NOMO-1 treated with DMSO at 0.1 percent for 48 hours (cell line): ENCODE results near the gene ATP12A.
A peak's percentile ranks its signal among the peaks of the same experiment; 100 is the strongest.

Experiments
- DNase-seq: peaks from one replicate; lab custom pipeline; 2025; ENCODE audit not compliant: unreplicated experiment; lab: John Stamatoyannopoulos, UW

The ATP12A gene

DNA sequence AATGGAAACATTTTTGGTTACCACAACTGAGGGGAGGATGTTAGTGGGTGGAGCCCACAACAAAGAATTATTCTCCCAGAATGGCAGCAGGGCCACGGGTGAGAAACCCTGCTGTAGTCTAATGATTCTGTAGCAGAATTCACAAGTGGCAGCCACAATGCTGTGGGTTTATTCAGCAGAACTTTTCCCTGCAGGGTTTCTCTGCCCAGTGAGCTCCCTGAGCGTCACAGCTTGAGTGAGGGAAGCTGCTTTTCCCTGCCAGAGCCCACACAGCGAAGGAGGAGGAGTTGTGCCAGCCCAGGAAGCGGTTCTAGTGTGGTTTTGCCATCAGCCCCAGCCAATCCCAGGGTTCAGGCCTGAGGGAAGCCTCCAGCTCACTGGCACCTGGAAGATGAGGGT lies 4.4 kb downstream of the ATP12A start:
- DNase-seq: no peak

DNA sequence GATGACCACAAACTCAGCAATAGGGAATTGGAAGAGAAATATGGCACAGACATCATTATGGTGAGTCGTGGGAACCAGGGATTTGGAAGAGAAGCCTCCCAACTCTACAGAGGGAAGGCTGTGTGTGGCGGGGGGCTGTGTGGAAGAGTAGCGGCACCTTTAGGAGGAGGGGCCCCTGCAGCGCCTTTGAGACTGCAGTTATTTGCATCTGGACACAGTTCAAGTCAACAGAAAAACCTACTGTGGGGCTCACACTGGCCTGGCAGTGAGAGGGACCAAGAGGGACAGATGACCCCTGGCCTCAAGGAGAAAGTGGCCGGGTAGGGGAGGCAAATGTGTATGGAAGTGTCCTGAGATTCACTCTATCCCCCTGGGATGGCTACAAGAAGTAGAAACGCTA lies 5.1 kb downstream of the ATP12A start:
- DNase-seq: no peak

DNA sequence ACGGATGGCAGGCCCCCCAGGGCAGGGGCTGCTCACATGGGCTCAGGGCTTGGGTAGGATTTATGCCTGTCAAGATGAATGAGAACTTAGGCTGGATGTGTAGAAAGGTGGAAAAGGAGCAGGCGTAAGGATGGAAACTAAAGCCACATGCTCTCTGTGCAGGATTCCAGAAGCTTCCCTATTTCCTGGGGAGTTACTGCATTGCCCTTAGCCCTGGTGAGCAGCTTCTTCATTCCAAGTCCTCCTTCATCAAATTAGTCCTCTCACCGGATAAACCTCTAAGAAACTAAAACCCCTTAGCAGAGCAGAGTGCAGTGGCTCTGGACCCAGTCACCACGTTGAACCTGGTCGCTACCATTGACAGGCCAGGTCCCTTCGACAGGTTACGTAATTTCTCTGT lies 7.4 kb downstream of the ATP12A start:
- no peak for DNase-seq

DNA sequence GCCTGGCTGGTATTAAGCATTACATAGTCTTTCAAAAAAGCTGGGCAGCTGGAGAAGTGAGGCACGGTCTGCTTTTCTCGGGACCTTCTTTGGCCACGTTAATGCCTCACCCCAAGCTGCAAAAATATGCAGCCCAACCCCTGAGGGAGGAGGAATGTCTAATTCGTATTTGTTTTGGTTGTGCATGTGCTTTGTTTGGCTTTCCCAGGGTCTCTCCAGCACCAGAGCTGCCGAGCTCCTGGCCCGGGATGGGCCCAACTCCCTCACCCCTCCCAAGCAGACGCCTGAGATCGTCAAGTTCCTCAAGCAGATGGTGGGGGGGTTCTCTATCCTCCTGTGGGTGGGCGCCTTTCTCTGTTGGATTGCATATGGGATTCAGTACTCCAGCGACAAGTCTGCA lies 7.9 kb downstream of the ATP12A start:
- no peak for DNase-seq

DNA sequence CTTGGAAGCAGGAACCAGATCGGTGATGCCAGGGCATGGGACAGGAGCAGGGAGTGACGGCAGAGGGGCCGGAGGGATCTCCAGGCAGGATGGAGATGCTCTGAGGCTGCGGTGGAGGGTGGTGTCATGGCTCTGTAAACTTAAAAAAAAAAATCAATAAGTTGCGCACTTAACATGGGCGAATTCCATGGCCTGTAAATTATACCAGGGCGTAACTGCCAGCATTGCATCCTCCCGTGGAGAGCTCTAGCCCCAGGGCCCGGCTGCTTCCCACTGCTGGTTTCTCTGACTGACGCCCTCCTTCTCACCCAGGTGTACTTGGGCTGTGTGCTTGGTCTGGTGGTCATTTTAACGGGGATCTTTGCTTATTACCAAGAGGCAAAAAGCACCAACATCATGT lies 8.7 kb downstream of the ATP12A start:
- DNase-seq: no peak

DNA sequence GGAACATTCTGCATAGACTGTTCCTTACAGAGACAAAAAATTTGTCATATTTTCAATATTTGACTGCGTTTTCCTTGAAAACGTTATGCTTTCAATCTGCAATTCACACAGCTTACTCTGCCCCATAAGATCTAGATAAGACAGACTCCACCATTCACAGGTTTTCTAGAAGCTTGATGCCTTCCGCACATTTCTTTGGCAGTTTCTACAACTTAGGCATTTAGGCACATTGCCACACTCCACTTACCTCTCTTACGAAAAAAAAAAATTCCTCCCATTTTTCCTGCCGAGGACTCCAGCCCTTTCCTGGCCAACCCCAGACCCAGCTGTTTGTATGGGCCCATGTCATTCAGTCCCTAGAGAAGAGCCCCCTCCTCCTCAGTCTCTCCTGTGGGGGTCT lies 11.2 kb downstream of the ATP12A start:
- no peak for DNase-seq

DNA sequence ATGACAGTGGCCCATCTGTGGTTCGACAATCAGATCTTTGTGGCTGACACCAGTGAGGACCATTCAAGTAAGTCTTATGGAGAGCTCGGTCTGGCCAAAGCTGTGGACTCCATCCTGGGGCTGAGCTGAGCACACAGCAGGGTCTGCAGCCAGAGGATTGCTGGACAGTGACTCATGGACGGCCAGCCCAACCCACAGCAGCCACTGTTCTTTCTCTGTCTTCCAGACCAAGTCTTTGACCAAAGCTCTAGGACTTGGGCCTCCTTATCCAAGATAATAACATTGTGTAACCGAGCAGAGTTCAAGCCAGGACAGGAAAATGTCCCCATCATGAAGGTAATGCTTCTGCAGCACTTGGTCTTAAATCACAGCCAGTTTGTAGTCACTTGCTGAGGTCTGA lies 12.4 kb downstream of the ATP12A start:
- DNase-seq: no peak

DNA sequence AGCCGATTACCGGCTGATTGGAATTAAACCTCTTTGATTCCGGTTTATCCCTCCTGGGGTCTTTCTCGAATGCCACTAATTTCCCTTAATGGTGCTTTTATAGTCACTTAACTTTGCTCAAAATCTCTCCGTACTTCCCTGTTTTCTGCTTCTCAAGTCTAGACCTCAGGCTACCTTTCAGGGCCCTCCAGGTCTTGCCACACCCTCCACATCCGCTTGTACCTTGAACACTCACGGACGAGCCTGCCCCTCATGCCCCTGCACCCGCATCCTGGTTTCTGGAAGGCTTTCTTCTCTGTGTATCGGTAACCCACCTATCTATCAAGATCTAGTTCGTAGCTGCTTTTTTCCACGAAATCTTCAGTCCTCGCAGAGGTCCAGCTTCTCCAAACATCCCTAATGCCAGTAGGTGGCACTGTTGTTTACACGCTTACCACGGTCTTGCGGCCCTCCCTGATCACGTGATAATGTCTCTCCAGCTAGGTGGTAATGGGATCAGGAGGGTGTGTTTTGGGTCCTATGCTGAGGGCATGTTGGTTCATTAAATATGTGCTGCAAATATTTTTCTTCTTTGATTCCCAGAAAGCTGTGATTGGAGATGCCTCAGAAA lies 13.8 kb downstream of the ATP12A start:
- DNase-seq: peak; percentile 59

DNA sequence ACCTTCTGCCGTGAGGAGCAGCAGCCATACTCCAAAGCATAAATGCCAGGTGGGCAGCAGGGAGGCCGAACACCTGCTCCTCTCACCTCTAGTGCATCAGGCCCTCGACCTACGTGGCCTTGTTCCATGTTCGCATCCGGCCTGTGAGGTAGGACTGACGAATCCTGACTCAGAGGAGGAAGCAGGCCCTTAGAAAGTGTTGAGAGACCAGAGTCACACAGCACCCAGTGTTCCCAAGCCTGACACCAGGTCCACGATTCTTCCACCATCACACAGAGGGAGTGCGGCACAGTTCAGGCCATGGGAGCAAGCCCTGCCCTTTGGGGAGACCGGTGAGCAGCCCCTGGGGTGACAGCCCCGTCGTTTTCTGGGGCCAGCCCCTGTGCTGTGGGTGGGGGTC lies 14.7 kb downstream of the ATP12A start:
- no peak for DNase-seq

DNA sequence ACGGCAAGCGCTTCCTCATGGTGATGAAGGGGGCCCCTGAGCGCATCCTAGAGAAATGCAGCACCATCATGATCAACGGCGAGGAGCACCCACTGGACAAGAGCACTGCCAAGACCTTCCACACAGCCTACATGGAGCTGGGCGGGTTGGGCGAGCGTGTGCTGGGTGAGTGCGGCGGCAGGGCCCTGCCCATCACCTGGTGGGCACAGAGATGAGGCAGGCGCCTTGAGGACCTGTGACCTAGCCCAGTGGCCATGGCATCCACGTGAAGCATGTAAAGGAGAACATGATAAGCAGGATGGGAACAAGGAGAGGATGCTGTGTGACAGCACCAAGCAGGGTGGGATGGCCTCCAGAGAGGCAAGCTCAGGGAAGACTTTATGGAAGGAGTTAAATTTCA lies 18.5 kb downstream of the ATP12A start:
- DNase-seq: no peak

DNA sequence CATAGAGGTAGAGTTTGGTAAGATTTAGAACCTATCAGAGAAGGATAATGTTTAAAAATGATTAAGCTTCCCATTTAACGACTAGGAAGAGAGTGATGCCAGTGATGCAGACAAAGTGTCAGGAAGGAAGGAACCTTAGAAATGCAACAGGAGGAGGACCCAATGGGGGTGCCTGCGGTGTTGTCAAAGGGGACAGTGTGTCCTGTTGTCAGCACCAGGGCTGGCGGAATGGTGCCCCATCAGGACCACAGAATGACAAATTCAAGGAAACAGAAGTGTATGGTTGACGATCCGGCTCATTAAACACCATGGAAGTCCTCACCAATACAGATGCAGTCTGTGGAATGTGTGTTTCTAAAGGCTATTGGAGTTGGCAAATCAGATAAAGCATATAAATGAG lies 19.3 kb downstream of the ATP12A start:
- no peak for DNase-seq

DNA sequence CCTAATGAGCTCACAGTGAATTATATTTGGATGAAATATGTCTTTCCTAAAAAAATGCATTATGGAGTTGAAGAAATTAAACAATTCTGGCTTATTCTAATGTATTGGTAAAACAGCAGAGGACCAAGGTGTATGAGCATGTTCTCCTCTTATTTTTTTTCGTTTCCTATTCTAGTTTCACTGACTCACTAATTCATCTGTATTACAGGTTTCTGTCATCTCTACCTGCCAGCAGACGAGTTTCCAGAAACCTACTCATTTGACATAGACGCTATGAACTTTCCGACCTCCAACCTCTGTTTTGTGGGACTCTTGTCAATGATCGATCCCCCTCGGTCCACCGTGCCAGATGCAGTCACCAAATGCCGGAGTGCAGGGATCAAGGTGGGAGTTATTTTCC lies 20.3 kb downstream of the ATP12A start:
- no peak for DNase-seq

DNA sequence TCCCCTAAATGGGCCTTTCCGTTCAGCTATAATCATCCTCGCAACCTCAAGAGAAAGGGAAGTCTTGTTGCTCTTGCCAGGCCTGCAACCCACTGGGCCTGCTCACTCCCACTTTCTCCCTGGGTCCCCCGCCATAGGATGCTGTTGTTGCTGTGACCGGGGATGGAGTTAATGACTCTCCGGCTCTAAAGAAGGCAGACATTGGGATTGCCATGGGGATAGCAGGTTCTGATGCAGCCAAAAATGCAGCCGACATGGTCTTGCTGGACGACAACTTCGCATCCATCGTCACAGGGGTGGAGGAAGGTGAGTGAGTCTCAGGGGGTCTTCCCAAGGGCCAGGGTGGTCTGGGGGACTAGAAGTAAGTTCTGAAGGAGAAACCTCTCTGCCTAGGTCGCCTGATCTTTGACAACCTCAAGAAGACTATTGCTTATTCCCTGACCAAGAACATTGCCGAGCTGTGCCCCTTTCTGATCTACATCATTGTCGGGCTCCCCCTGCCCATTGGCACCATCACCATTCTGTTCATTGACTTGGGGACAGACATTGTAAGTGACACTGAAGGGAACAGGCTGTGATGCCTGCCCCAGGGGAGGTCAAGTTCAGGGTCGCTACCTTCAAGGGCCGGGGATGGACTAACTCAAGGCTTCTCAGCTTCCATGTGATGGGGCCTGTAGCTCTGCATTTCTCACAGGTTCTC lies 26.8 kb downstream of the ATP12A start:
- DNase-seq: no peak

DNA sequence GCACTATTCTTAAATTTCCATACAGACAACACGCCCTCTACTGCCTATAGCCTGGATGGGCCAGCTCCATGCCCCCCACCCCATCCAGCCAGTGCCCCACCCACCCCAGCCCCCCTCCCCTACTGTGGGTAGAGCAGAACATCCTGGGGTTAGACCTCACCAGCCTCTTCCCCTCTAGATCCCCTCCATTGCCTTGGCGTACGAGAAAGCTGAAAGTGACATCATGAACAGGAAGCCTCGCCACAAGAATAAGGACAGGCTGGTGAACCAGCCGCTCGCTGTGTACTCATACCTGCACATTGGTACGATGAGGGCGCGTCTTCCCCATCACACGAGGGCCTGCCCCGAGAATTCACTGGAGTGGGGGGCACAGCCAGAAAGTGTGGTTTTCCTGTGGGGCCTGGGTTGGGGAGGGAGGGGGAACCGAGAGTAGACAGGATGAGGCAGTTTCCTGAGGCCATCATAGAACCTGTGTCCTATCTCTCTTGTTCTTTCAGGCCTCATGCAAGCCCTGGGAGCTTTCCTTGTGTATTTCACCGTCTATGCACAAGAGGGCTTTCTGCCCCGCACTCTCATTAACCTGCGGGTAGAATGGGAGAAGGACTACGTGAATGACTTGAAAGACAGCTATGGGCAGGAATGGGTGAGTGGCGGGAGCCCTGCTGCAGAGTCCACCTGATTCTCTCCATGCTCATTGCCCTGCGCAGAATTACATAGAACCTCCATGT lies 29.1 kb downstream of the ATP12A start:
- DNase-seq: peak; percentile 68

DNA sequence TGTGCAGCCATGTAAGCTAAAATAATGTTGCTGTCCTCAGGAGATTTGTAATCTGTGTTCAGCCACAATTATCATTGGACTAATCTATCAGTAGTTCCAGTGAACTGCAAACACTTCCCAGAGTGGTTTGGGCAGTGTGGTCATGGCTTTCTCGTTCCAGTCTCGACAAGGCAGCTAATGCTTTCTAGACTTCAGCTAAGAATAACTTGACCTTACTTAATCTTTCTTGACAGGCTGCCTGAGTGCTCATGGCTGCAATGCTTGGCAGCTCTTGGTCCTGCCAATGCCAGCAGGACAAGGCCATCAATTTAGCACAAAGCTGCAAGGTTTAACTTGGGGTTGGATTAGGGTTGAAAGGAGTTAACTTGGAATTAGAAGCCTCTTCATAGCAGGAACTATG lies 32.8 kb downstream of the ATP12A start:
- no peak for DNase-seq

DNA sequence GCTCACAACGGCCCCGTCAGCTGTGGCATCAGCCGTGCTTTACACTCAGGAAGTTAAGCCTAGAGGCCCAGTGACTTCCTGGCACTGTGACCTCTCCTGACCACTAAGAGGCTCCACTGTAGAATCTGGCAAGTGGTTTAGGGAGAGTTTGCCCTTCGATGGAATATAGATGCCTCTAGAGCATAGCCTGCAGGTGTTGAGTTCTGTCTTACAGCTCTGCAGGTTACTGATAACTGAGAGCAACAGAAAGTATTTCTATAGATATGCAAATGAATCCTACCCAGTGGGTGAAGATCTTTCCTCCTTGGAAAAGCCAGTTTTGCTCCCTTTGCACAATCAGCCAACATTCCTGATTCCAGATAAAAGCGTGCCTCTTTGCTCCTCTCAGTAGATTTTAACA lies 35.8 kb downstream of the ATP12A start:
- no peak for DNase-seq

DNA sequence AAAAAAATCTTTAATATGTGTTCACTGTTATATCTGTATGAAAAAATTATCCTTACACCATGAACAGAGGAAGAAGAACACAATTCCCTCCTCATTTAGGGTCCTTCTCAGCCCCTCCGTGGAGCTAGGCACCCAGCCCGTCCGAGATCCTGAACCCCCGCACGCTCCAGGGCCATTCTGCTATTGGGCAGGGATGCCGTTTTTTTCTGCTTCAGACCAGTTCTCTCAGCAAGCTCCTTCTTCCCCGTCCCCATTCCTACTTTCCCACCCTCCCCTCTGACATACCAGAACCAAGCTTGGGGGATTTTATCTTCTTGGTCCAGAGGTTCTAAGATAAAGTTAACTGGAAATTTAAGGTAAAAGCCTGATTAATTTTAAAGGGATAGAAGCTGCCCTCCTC lies 36.2 kb downstream of the ATP12A start:
- no peak for DNase-seq

DNA sequence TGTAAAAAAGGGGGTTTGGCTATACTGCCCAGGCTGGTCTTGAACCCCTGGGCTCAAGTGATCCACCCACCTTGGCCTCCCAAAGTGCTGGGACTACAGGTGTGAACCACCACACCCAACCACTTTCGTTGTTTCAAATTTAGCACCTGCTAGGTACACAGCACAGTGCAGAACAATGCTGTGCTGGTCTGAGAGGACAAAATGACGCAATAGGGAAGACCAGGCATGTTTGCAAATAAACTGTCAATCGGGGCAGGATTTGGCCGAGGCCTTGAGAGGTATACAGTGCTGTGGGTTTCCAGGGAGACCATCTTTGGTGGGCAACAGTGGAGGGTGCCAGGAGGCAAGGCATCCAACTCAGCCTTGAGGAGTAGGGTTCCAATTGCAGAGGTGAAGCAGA lies 37.0 kb downstream of the ATP12A start:
- no peak for DNase-seq

DNA sequence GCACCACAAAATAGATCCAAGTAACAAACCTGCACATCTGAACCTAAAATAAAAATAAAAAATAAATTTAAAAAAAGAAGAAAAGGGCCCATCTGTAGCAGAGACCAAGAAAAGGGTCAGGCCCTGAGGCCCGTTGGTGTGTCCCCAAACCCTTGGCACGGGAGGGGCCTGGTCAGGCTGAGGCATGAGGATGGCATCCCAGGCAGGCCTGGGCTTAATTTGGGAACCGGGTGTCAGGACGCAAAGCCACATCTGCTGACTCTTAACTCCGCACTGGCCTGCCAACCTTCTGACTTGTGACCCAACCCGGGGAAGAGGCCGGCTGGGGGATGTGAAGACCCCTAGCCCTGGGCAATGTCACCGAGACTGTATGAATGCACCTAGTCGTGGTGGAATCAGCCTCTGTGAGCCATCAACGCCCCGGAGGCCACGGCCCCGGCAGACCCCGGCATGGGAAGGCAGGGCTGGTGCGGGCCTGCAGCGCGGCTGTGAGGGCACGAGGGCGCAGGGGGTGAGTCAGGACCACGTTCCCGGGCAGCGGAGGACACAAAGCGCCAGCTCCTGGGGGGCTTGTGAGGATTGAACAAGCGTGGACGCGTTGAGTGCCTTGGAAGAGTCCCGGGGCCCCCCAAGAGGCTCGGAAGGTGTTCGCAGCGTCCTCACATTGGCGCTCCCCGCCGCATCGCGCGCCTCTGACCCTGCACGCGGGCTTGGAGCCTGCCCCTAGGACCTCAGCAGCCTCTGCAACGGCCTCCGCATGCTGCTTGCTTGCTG lies 38.2 kb downstream of the ATP12A start:
- DNase-seq: no peak

DNA sequence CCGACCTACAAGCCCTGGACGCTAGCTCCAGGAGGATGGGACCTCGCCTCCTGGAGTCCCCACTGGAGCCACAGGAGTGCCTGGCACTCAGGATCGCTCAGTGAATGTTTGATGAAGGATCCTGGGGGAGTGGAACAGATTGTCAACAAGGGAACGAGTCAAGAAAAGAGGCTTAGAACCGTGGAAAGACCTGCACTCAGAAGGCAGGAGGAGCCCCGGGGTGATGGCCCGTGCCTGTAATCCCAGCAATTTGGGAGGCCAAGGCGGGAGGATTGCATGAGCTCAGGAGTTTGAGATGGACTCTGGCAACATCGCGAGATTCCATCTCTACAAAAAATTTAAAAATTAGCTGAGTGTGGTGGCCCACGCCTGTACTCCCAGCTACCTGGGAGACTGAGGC lies 38.9 kb downstream of the ATP12A start:
- DNase-seq: no peak

DNA sequence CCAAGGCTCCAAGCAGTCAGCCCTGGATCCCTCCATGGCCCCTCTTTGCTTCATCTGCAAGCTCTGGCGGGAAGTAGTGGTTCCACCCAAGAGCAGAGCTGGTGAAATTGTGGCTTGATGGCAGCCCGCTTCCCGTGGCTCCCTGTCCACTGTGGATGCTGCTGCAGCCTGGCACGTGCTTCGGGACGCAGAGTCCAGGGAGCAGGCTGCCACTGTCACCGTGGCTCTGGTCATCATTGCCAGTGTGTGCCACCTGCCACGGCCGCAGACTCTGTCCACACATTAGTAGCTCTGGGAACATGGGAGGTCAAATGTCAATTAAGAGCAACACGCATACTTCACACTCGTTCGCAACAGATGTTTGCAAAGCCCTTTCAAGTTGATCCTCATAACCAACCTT lies 43.0 kb downstream of the ATP12A start:
- no peak for DNase-seq

DNA sequence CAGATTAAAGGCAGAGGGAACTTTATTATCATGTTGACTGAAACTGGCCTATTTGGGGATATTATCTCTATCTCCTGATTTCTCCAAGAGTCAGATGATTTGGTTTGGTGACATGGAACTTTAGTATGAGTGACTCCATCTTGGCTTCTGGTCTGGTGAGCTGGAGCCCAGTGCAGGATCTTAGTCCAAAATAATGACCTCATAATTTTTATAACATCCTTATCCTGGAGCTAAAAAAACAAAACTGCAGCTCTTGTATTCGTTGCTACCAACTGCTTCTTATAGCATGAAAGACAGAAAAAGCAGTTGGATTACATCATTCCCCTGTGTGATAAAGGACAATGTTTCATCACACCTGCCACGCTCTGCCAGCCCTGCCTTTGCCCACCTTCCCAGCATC lies 44.5 kb downstream of the ATP12A start:
- DNase-seq: no peak
